Measurements from ENCODE around the gene CCDC158.
"Not testable (repeated sequence)": the region's sequence is repeated elsewhere in the genome, so short reads cannot be mapped to it uniquely, and the experiment has no call there.

CCDC158 gene

GRCh38 chr4:76420762-76421581 lies at the start of gene CCDC158:
CCDC158 (minus strand) TSS chr4:76421141; CDS start chr4:76403207, 17,934 bp downstream.
- no peak for DNase-seq

GRCh38 chr4:76470532-76470931 lies 49.6 kb upstream of the CCDC158 start:
- no peak for DNase-seq

- no peak for DNase-seq
Measured at GRCh38 chr4:76470064-76470463, 49.1 kb upstream of the CCDC158 start.

- DNase-seq: no peak
Measured at GRCh38 chr4:76463568-76463967, 42.6 kb upstream of the CCDC158 start.

- no peak for DNase-seq
Measured at GRCh38 chr4:76459291-76459723, 38.4 kb upstream of the CCDC158 start.

- no peak for DNase-seq
Measured at GRCh38 chr4:76458825-76459224, 37.9 kb upstream of the CCDC158 start.

- no peak for DNase-seq
Measured at GRCh38 chr4:76458297-76458696, 37.4 kb upstream of the CCDC158 start.

GRCh38 chr4:76457885-76458284 lies 36.9 kb upstream of the CCDC158 start:
- DNase-seq: no peak

GRCh38 chr4:76454073-76454472 lies 33.1 kb upstream of the CCDC158 start:
- DNase-seq: not testable (repeated sequence)

- DNase-seq: no peak
Measured at GRCh38 chr4:76453232-76453631, 32.3 kb upstream of the CCDC158 start.

- DNase-seq: no peak
Measured at GRCh38 chr4:76449833-76450232, 28.9 kb upstream of the CCDC158 start.

GRCh38 chr4:76449362-76449767 lies 28.4 kb upstream of the CCDC158 start:
- DNase-seq: no peak

- no peak for DNase-seq
Measured at GRCh38 chr4:76448211-76448610, 27.3 kb upstream of the CCDC158 start.

- no peak for DNase-seq
Measured at GRCh38 chr4:76447393-76447851, 26.5 kb upstream of the CCDC158 start.

- DNase-seq: no peak
Measured at GRCh38 chr4:76445911-76446310, 25.0 kb upstream of the CCDC158 start.

GRCh38 chr4:76443376-76443775 lies 22.4 kb upstream of the CCDC158 start:
- DNase-seq: no peak

GRCh38 chr4:76442807-76443206 lies 21.9 kb upstream of the CCDC158 start:
- DNase-seq: no peak

GRCh38 chr4:76441881-76442280 lies 20.9 kb upstream of the CCDC158 start:
- DNase-seq: no peak

GRCh38 chr4:76439491-76439890 lies 18.6 kb upstream of the CCDC158 start:
- no peak for DNase-seq

GRCh38 chr4:76435528-76436319 lies 14.8 kb upstream of the CCDC158 start:
- DNase-seq: no peak

- DNase-seq: no peak
Measured at GRCh38 chr4:76434901-76435527, 14.1 kb upstream of the CCDC158 start, which contains the start of gene SHROOM3. SHROOM3 (plus strand) TSS chr4:76435229; CDS start chr4:76436053, 824 bp downstream.

GRCh38 chr4:76430519-76431388 lies 9.8 kb upstream of the CCDC158 start:
- DNase-seq: no peak

All from NCI-H2107 (cell line).